Hematopoietic multipotent progenitor cell treated with erythropoietin and hydrocortisone succinate and interleukin-3 and kit ligand, for 8 days (in vitro differentiated cells): Measurements from ENCODE around the gene SLAMF9.
"Not testable (repeated sequence)": the region's sequence is repeated elsewhere in the genome, so short reads cannot be mapped to it uniquely, and the experiment has no call there.

Experiments used
- DNase-seq: peaks from one replicate; pipeline ENCODE4 v3.0.0-alpha.2; 2015

The SLAMF9 gene

DNA sequence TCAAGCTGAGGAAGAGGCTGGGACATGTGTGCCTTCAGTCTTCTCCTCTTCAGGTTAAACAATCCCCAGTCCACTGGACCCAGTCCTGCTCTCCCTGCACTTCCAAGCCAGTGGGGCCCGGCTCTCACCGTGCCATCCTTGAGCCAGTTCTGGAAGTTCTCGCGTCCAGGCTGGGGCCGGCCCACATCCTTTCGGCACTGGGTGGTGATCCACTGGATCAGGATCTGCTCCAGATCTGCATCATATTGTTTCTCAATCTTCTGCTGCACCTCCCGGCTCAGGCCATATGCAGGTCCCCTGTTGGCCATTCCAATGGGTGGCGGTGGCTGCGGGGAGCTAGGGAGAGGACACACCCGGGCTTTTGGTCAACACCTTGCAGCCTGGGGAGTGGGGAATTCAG is 33.8 kb downstream of the SLAMF9 start:
- no peak for DNase-seq

DNA sequence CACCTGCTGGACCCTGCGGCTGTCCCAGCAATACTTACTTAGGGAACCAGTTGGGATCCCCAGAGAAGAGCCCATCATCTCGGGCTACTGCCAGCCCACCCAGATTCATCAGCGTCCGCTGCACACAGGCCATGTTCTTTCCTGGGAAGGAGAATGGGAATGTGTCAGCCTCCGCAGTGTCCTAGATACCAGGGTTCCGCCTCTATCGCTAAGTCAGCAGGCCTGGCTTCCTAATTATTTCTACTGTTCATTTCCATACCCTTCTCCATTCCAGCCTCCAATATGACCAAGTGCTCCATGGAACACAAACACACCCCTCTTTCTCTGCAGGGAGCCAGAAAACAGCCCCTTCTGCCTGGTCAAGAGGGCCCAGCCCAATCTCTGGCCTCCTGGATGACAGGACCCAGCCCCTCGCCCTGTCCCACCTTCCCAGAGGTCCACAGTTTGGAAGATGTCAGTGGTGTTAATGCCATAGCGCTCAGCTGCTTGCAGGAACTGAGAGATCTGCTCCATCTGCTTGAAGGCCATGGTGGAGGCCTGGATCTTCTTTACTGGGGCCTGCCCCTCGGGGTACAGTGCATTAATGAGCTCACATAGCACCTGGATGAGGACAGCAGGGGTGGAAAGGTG is 34.7 kb downstream of the SLAMF9 start:
- no peak for DNase-seq

DNA sequence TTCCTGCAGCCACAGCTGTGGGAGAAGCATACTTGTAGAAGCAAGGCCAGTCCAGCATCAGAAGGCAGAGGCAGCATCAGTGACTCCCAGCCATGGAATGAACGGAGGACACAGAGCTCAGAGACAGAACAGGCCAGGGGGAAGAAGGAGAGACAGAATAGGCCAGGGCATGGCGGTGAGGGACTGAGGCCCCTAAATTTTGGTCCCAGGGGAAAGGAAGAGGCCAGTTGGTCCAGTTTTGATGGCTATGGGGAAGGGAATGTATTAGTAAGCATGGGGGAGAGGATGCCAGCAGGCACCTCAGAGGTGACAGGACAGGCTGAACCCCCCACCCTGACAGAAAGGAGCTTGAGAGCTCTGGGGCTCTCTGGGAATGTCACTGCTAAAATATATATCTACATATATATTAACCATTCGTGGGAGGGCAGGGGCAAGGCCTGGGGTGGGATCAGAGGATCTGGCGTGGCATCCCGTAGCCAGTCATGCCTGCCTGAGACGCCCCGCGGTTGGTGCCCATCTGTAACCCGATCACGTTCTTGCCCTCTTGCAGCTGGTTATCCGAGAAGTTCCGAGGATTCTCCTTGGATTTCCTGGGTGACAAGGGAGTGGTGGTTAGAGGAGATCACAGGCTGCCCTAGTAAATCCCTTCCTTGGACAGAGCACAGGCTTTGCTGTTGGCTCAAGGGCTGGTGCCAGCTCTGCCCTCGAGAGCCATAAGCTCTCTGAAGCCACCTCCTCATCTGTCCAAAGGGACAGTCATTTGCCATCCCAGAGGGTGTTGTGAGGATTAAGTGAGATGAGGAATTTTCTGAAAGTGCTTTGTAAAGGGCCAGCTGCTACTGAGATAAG is 35.5 kb downstream of the SLAMF9 start:
- no peak for DNase-seq

DNA sequence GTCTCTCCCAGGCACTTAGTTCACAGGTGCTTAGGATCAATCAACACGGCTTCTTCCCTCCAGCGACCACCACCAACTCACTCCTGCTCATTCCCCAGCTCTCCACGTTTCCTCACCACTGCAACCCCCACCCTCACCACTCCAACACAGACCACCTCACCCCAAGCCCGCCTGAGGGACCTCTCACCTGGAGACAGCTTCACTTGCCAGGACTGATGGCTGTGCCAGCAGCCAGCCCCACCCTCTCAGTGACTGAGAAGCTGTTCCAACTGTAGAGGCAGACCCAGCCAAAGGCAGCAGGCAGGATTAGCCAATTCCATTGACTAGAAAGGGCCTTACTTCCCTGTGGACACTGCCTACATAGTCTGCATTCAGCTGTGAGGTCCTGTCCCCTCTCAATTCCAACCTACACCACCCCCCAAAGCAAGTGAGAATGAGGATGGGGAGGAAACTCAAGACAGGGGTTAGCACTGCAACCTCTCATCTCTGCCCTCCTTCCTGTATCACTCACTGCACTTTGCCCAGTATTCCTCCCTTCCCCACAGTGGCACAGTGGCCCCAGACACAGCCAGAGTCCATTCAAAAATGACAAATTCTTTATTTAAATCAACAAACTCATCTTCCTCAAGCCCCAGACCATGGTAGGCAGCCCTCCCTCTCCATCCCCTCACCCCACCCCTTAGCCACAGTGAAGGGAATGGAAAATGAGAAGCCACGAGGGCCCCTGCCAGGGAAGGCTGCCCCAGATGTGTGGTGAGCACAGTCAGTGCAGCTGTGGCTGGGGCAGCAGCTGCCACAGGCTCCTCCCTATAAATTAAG is 36.3 kb downstream of the SLAMF9 start:
- DNase-seq: no peak

DNA sequence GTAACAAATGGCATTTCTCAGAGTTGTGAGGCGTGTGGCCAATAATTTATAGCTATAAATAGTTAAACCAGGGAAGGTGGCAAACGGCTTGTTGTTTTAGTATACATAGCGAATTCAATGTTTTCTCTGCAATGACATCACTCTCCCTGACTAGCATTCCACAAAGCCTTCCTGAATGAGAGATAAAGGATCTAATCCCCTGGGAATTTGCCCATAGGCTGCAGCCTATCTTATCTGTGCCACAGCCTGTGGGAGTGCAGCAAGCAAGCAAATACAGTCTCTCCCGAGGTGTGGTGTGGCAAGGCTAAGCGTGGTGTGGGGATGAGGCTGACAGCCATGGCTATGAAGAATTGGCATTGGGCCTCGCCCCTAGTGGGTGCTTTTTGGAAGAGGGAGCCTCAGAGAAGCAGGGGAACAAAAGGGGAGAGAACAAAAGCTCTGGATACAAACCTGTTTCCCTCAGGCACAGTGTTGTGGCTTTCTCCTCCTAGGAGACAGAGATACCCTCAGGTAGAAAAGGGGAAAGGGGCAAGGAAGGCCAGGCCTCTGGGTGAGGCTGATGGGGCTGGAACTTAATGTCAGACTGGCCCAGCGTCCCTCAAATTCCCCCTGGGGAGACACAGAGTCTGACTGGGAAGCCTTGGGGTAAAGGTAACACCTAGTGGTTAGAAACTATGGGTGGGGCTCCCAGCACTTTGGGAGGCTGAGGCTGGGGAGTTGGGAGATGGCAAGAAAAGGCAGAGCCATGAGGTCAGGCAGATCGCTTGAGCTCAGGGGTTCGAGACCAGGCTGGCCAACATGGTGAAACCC is 37.6 kb downstream of the SLAMF9 start:
- DNase-seq: no peak

DNA sequence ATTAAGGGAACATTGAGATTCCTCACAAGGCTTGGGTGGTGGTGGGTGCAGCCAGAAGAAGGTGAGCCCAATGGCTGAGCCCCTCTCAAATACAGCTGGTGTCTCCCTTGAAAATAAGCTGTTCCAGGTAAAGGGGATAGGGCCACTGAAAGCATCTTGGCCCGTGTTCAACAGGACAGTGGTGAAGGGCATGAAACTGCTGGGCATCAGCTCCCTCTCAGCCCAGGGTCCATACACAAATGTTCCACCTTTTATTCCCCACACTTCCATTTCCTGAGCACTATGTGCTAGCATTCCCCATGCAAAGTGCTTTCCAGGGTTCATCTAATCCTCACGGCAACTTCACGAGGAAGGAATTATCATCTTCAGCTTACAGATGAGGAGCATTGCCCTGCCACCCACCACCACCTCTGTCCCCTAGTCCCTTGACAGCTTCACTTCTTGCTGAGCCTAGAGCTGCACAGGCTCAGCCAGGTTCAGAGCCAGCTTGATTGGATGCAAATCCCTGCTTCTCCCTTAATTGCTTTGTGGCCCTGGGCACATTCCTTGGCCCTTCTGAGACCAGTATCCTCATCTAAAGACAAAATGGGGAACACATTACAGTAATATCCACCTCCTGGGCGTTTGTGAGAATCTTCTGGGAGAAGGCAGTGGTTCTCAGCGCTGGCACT is 38.3 kb downstream of the SLAMF9 start:
- no peak for DNase-seq

DNA sequence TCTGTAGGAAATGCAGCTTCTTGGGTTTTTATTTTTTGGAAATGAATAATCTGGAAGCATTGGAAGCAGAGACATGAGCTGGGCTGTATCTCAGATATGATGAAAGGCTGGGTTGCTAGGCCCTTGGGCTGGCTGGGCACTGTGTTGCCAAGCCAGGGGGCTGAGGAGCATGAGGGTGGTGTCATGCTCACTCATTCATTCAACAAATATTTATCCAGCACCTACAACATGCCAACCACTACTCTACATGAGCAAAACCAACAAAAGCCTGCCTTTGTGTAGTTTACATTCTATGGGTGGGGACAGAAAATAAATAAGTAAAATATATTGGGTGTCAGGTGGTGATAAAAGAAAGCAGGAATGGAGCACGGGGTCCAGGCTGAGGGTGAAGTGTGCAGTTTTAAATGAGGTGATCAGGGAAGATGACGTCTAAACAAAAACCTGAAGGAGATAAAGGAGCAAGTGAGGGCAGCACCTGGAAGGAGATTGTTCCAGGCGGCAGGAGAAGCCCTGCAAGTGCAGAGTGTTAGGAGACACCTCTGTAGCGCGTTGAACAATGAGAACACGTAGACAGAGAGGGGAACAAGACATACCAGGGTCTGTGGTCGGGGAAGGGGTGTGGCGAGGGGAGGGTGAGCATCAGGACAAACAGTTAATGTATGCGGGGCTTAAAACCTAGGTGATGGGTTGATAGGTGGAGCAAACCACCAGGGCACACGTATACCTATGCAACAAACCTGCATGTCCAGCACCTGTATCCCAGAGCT is 39.6 kb downstream of the SLAMF9 start:
- DNase-seq: no peak

DNA sequence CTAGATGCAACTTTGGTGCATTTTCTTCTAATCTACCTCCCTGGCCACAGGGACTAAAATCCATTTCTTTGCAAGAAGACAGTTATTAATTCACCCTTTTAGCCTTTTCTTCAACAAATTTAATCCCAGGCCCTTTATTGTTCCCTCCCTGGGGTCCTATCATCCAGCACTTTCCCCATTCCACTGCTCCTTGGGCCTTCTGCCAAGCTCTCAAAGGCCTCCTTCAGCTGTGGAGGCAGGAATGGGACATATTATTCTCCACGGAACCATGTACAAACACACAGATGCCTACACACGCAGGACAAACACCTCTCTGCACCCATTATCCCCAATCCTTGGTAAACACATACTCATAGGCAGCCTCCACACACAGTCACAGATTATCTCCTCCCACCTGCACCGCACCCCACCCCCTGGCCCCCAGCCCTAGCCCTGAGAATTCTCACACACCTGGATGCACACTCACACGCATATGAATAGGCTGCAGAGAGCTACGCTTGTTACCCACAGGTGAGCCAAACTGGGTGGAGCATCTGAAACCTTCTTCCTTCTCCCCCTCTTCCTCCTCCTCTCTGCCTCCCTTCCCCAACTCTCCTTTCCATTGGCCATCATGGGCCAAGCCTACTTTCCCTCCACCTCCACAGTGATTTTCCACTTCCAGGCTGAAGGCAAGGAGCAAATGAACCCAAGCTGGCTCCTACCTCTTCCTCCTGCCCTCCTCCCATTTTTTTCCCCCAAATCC is 40.4 kb downstream of the SLAMF9 start:
- DNase-seq: no peak

DNA sequence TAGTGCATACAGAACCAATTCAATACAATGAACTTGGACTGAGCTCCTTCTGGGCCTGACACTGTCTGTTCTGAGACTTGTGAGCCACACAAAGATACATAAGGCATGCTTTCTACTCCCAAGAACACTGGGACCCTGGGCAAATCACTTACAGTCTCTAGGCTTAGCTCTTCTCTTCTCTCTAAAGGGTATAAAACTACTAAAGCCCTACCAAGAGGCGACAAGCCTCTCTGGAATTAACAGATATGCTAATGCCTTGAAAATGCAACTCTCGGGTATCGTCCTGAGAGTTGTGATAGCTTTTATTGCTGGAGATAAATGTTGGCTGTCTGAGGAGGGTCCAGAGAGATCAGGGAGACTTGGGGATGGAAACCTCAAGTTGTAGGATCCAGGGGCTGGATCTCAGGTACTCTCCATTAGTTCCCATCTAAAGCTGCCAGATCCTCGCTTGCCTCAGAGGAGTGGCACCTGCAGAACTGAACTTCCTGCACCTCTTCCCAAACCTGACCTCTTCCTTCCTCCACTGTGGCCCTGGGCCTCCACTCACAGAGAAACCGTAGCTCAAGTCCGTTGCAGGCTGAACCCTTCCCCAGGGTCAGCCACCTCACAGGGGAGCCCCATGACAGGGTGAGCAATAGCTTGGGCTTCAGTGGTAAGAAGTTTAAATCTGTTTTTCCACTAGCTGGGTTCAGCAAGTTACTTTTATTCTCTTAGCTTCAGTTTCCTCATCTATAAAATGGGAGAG is 42.5 kb downstream of the SLAMF9 start:
- peak; percentile 42 for DNase-seq

DNA sequence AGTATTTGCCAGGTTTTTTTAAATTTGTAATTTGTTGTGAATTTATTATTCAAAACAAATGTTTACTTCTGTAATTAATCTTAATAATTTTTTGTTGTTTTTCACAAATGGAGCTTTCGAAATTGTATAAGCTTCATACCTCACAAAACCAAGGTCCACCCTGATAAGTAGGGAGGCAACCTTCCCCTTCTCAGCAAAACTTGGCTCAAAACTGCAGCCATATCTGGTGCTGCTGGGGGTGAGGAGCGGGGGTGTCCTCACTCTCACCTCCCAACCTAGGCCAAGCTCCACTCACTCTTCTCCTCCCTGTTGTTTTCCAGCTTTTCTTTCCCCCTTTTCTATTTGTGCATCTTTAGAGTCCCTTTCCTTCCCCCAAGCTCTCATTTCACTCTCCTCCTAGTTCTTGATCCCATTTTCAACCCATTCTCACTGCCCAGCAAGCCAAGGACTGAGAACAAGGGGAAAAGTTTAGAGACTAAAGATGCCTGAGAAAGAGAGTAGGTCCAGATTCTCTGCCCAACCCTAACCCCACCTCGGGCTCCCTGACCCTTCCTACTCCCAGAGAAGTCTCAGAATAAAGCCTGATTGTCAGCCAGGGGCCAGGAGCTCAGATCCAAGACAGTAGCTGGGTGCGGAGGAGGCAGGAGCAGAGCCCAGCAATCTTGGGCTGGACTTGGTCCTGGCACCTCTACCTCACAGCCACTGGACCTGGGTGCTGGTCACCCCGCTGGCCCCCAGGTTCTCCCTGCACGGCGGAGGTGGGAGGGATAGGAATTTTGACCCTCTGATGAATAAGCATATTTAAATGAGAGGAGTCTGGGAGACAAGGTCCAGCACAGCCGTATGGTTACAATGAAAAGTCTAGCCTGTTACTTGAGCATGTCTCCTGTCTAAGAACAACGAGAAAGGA is 45.8 kb downstream of the SLAMF9 start:
- peak; percentile 70 for DNase-seq

DNA sequence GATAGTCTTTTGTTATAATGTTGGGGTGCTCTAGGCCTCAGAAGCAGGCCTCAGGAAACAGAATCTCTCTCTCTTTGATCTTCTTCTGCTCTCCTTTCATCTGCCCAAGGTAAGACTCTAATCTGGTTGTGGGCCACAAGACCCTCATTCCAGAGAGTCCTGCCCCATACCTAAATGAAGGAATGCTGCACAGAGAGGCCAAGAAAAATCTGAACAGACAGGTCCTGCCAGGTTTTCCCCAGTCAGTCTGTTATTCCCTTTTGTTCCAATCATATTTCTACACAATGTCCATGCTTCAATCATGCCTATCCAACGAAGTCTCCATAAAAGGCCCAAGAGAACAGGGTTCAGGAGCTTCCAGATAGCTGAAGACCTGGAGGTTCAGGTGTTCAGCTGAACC is 47.1 kb downstream of the SLAMF9 start:
- no peak for DNase-seq

DNA sequence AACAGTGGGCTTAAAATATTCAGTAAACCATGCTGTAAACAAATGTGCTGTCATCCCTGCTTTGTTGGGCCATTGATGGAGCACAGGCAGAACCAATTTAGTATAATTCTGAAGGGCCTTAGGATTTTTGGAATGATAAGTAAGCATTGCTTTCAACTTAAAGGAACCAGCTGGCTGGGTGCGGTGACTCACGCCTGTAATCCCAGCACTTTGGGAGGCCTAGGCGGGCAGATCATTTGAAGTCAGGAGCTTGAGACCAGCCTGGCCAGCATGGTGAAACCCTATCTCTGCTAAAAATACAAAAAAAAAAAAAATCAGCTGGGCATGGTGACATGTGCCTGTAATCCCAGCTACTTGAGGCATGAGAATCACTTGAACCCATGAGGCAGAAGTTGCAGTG is 50.0 kb downstream of the SLAMF9 start:
- DNase-seq: not testable (repeated sequence)

DNA sequence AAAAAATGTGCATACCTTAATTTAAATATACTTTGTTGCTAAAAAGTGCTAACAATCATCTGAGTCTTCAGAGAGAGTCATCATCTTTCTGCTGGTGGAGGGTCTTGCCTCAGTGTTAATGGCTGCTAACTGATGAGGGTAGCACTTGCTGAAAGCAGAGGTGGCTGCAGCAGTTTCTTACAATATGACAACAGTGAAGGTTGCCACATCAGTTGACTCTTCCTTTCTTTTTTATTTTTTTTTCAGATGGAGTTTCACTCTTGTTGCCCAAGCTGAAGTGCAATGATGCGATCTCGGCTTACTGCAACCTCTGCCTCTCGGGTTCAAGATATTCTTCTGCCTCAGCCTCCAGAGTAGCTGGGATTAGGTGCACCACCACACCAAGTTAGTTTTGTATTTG is 51.5 kb downstream of the SLAMF9 start:
- DNase-seq: no peak
